ENCODE results near the gene SHANK1. TPM values are rescaled to one million over a fixed set of nuclear protein-coding genes. Genes with fewer than 3 reads are reported as not detected.

Gene SHANK1
- total RNA-seq, 2 experiments from 2014 or later: not detected

DNA sequence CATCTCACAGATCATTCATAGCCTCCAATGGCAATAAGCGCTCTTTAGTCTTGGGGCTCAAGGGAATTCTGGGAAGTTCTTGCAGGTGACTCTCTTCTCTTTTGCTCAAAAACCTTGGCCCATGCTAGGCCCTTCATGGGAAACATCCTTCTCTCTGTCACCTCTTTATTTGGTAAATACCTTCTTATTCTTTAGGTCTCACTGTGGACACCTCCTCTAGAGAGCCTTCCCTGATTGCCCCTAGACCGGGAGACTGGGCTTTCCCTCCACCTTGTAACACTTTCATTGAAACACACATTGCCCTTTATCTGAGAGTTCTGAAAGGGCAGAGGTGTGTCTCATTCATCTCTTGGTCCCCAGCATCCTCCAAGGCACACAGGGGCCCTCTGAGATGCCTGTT is 68.4 kb downstream of the SHANK1 start:
- DNase-seq: no peak
- Mint-ChIP-seq H3K4me3 (no peak overlapping the region), H3K9me3 (no peaks in the 10 kb centered on the region), H3K27me3 (peaks cover 21% of the 10 kb centered on the region), H3K27ac (no peak overlapping the region), H3K4me1 (no peaks in the 10 kb centered on the region), H3K36me3 (ENCODE audit: low read depth) (no peaks in the 10 kb centered on the region)
- CTCF ChIA-PET: no interaction called here
- POLR2A ChIA-PET: interaction anchor here (0.6 kb wide), 1 partner anchor 31 kb away, joined by 3 read pairs; no protein-coding TSS in a partner anchor

- Mint-ChIP-seq H3K36me3 (ENCODE audit: low read depth) (no peaks in the 10 kb centered on the region), H3K27me3 (peaks cover 13% of the 10 kb centered on the region), H3K4me1 (no peaks in the 10 kb centered on the region), H3K4me3 (no peak within 1 kb of the TSS), H3K9me3 (no peaks in the 10 kb centered on the region), H3K27ac (no peak within 1 kb of the TSS)
- POLR2A ChIA-PET: no interaction called here
- CTCF ChIA-PET: no interaction called here
- no peak for DNase-seq
Measured at GRCh38 chr19:50649433-50650391, 69.9 kb downstream of the SHANK1 start, which contains the start of gene C19orf81. TSS of gene C19orf81 (plus strand) at chr19:50649445. CDS start at chr19:50649445, 0 bp downstream.

- H3K4me1 Mint-ChIP-seq: no peaks in the 10 kb centered on the region
- H3K36me3 Mint-ChIP-seq (ENCODE audit: low read depth): no peaks in the 10 kb centered on the region
- H3K9me3 Mint-ChIP-seq: no peaks in the 10 kb centered on the region
- DNase-seq: no peak
- H3K4me3 Mint-ChIP-seq: no peak overlapping the region
- POLR2A ChIA-PET: no interaction called here
- H3K27ac Mint-ChIP-seq: no peak overlapping the region
- CTCF ChIA-PET: interaction anchor here (0.6 kb wide), 1 partner anchor 51 kb away, joined by 4 read pairs; no protein-coding TSS in a partner anchor
- peaks cover 6% of the 10 kb centered on the region for H3K27me3 Mint-ChIP-seq
Measured at GRCh38 chr19:50648659-50649058, 70.9 kb downstream of the SHANK1 start.

DNA sequence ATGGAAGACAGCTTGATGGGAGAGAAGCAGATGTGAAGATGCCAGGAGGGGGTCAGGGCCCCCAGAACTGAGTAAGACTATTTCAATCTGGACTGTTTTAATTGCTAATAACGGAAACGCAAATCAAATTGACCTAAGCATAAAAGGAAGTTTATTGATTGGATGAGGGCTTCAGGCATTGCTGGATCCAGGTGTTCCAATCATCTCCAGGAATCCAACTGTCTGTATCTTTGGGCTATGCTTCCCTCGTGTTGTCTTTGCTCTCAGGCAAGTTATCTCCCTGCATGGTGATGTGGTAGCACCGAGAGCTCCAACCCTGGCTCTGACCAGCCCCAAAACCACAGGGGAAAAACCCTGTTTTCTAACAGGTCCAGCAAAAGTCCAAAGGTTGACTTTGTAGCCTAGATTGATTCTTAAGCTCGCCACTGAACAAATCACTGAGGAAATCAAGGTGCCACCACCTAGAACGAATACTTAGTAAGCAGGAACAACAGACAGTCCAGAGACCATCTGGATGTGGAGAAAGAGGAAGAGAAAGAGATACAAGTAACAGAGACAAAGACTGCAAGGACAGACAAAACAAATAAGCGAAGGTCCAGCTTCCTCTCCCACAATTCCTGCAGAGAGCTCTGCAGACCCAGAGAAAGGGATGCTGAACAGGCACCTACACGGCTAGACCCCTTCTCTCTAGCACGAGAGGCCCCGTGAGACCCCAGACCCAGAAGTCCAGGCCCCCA is 71.6 kb downstream of the SHANK1 start:
- H3K4me3 Mint-ChIP-seq: no peak overlapping the region
- no peaks in the 10 kb centered on the region for H3K9me3 Mint-ChIP-seq
- no peak for DNase-seq
- no peaks in the 10 kb centered on the region for H3K36me3 Mint-ChIP-seq (ENCODE audit: low read depth)
- no peak overlapping the region for H3K27ac Mint-ChIP-seq
- CTCF ChIA-PET: interaction anchor here (0.6 kb wide), 2 partner anchors 51 to 191 kb away, joined by 3 to 4 read pairs; no protein-coding TSS in a partner anchor
- POLR2A ChIA-PET: no interaction called here
- no peaks in the 10 kb centered on the region for H3K4me1 Mint-ChIP-seq
- H3K27me3 Mint-ChIP-seq: peaks cover 5% of the 10 kb centered on the region

GRCh38 chr19:50646074-50646807 is 73.4 kb downstream of the SHANK1 start:
- Mint-ChIP-seq H3K9me3 (no peaks in the 10 kb centered on the region), H3K36me3 (ENCODE audit: low read depth) (no peaks in the 10 kb centered on the region), H3K4me1 (no peaks in the 10 kb centered on the region), H3K27ac (no peak overlapping the region), H3K27me3 (peaks cover 2% of the 10 kb centered on the region), H3K4me3 (no peak overlapping the region)
- ChIA-PET CTCF (no interaction called here), POLR2A (no interaction called here)
- DNase-seq: no peak

DNA sequence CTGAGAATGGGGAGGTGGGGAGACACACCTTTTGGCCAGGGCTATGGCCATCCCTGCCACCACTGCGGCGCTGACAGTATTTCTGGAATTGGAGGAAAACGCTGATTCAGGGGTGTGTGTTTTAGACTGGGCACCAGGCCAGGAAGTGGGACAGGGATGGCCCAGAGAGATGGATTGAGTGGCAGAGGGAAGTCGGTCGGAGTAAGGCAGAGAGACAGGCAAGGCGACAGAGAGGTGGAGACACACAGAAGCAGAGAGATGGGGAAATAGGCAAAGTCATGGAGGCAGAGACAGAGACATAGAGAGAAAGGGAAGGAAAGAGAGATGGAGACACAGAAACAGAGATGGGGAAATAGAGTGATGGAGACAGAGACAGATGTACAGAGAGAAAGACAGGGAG is 74.5 kb downstream of the SHANK1 start:
- Mint-ChIP-seq H3K27ac (no peak overlapping the region), H3K4me3 (no peak overlapping the region), H3K4me1 (no peaks in the 10 kb centered on the region), H3K36me3 (ENCODE audit: low read depth) (no peaks in the 10 kb centered on the region), H3K27me3 (peaks cover 9% of the 10 kb centered on the region), H3K9me3 (no peaks in the 10 kb centered on the region)
- no peak for DNase-seq
- POLR2A ChIA-PET: no interaction called here
- CTCF ChIA-PET: no interaction called here

DNA sequence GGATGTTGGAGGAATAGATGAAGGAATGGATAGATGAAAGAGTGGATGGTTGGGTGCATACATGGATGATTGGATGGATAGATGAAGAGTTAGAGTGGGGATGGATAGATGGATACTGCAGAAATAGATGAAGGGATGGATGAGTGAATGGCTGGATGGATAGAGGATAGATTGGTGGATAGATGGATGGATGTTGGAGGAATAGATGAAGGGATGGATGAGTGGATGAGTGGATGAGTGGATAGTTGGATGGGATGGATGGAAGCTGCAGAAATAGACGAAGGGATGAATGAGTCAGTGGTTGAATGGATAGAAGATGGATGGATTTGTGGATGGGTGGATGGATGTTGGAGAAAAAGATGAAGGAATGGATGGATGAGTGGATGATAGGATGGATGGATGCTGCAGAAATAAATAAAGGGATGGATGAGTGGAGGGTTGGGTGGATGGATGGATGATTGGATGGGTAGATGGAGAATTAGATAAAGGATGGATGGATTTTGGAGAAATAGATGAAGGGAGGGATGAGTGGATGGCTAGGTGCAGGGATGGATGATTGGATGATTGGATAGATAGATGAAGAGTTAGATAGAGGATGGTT is 75.2 kb downstream of the SHANK1 start:
- no peaks in the 10 kb centered on the region for H3K9me3 Mint-ChIP-seq
- H3K36me3 Mint-ChIP-seq (ENCODE audit: low read depth): no peaks in the 10 kb centered on the region
- ChIA-PET CTCF (no interaction called here), POLR2A (no interaction called here)
- no peak overlapping the region for H3K4me3 Mint-ChIP-seq
- DNase-seq: no peak
- H3K4me1 Mint-ChIP-seq: no peaks in the 10 kb centered on the region
- H3K27ac Mint-ChIP-seq: no peak overlapping the region
- peaks cover 11% of the 10 kb centered on the region for H3K27me3 Mint-ChIP-seq

DNA sequence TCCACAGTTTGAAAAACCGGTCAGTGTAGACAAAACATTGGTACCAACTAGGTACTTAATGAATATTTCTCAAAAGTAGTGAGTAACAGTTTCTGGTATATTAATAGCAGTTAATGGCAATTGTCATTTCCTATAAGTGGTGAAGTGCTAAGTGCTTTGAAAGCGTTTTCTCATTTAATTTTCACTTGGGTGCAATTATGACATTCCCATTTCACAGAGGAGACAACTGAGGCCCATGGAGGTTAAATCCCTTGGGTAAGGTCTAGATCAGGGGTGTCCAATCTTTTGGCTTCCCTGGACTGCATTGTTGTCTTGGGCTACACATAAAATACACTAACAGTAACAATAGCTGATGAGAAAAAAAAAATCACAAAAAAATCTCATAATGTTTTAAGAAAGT is 79.2 kb downstream of the SHANK1 start:
- Mint-ChIP-seq H3K27me3 (peaks cover 34% of the 10 kb centered on the region), H3K27ac (no peak overlapping the region), H3K4me1 (no peaks in the 10 kb centered on the region), H3K4me3 (no peak overlapping the region), H3K9me3 (peaks cover 2% of the 10 kb centered on the region), H3K36me3 (ENCODE audit: low read depth) (no peaks in the 10 kb centered on the region)
- DNase-seq: no peak
- CTCF ChIA-PET: no interaction called here
- POLR2A ChIA-PET: no interaction called here

- Mint-ChIP-seq H3K4me3 (peak within 1 kb of the TSS; percentile 42), H3K9me3 (peaks cover 4% of the 10 kb centered on the region), H3K36me3 (ENCODE audit: low read depth) (no peaks in the 10 kb centered on the region), H3K27ac (no peak within 1 kb of the TSS), H3K27me3 (peaks cover 34% of the 10 kb centered on the region), H3K4me1 (no peaks in the 10 kb centered on the region)
- DNase-seq: no peak
- CTCF ChIA-PET: no interaction called here
- POLR2A ChIA-PET: no interaction called here
Measured at GRCh38 chr19:50639121-50640112, 80.2 kb downstream of the SHANK1 start, which contains the start of gene SYT3. TSS of gene SYT3 (minus strand) at chr19:50639881. CDS start at chr19:50637411, 2,470 bp downstream.

- H3K4me3 Mint-ChIP-seq: no peak overlapping the region
- no peak for DNase-seq
- H3K4me1 Mint-ChIP-seq: no peaks in the 10 kb centered on the region
- peaks cover 34% of the 10 kb centered on the region for H3K27me3 Mint-ChIP-seq
- ChIA-PET CTCF (no interaction called here), POLR2A (no interaction called here)
- H3K36me3 Mint-ChIP-seq (ENCODE audit: low read depth): peaks cover 1% of the 10 kb centered on the region
- peaks cover 9% of the 10 kb centered on the region for H3K9me3 Mint-ChIP-seq
- H3K27ac Mint-ChIP-seq: no peak overlapping the region
Measured at GRCh38 chr19:50638600-50638999, 81.0 kb downstream of the SHANK1 start.

GRCh38 chr19:50636317-50637085 is 83.1 kb downstream of the SHANK1 start:
- no peaks in the 10 kb centered on the region for H3K4me1 Mint-ChIP-seq
- CTCF ChIA-PET: no interaction called here
- DNase-seq: no peak
- no peak overlapping the region for H3K4me3 Mint-ChIP-seq
- peaks cover 16% of the 10 kb centered on the region for H3K9me3 Mint-ChIP-seq
- H3K36me3 Mint-ChIP-seq (ENCODE audit: low read depth): peaks cover 1% of the 10 kb centered on the region
- peaks cover 34% of the 10 kb centered on the region for H3K27me3 Mint-ChIP-seq
- H3K27ac Mint-ChIP-seq: no peak overlapping the region
- POLR2A ChIA-PET: no interaction called here

Measured in activated CD4-positive, alpha-beta T cell treated with anti-CD3 and anti-CD28 coated beads, Interleukin-2, amount 10 ng/mL, durations not matched to agents 7 days and 5 days (primary cell).